HG02798 (cell line): ENCODE results near the gene LPAR6.

ENCODE experiments used
- ATAC-seq: cut with Tn5 transposase; IDR thresholded peaks from one replicate; pipeline ENCODE4 v1.9.1; 2021; ENCODE audit warnings: mild to moderate bottlenecking; ENCODE audit not compliant: unreplicated experiment, poor library complexity

The LPAR6 gene

GRCh38 chr13:48383384-48383783, 29.5 kb downstream of the LPAR6 start:
- no peak for ATAC-seq

DNA sequence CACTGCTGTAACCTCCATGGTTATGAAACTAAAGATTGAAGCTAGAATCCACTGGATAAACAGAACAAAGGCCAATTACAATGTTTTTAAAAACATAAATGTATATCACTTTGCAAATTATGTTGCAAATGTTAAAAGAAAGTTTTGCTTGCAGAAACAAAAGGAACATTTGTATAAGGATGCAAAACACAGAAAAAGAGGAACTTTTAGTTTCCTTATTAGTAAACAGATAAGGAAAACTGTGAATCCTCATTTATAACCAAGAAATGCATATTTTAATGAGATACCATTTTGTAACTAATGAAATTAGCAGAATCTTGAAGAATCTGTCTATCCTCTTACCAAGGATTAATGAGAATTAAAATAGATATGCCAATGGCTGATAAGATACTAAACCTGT, 32.3 kb downstream of the LPAR6 start:
- no peak for ATAC-seq

DNA sequence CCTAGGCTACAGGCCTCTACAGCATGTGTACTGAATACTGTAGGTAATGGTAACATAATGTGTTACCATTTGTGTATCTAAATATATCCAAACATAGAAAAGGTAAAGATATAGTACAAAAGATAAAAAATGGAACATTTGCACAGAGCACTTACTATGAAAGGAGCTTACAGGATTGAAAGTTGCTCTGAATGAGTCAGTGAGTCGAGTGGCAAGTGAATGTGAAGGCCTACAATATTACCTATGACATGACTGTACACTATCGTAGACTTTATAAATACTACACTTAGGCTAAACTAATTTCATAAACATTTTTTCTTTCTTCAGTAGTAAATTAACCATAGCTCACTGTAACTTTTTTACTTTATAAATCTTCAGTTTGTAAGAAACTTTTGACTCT, 35.1 kb downstream of the LPAR6 start:
- no peak for ATAC-seq

DNA sequence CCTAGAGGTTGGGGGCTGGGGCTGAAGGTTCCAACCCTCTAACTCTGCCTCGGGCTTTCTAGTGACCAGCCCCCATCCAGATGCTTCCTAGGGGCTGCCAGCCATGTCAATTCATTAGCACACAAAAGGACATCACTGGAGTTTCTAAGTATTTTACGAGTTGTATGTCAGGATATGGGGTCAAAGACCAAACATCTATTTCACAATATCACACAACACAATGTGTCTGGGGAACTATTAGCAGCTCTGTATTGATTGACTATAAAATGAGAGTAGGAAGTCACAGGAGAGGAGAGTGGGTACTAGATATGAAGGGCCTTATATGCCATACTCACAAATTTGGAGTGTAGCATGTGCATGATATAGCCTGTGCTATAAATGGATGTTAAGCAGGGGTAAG, 42.1 kb downstream of the LPAR6 start:
- no peak for ATAC-seq

DNA sequence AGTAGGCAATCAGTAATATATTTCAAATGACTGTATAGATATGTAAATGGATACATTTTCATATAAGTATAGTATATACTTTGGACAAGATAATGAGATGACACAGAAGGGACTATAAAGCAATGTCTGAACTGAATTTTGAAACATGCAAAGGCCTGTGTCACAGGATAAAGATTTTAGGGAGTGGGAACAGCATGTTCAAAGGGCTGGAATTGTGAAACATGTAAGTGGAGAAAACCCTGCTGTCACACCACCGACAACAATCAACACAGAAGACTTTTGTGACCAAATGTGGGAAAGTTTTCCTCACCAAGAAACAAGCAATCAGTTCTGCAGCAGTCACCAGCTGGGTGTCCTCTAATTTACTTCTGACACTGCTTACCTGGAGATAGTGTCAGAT, 42.9 kb downstream of the LPAR6 start:
- ATAC-seq, result no peak
